HG03469 (cell line): ENCODE data around the gene KRT7.

Experiments
- ATAC-seq: cut with Tn5 transposase; IDR thresholded peaks from one replicate; pipeline ENCODE4 v1.9.1; 2021; ENCODE audit warnings: mild to moderate bottlenecking, moderate library complexity, moderate number of reproducible peaks; ENCODE audit not compliant: unreplicated experiment

Gene KRT7

GRCh38 chr12:52199294-52199919, 33.6 kb upstream of the KRT7 start:
- ATAC-seq = no peak

DNA sequence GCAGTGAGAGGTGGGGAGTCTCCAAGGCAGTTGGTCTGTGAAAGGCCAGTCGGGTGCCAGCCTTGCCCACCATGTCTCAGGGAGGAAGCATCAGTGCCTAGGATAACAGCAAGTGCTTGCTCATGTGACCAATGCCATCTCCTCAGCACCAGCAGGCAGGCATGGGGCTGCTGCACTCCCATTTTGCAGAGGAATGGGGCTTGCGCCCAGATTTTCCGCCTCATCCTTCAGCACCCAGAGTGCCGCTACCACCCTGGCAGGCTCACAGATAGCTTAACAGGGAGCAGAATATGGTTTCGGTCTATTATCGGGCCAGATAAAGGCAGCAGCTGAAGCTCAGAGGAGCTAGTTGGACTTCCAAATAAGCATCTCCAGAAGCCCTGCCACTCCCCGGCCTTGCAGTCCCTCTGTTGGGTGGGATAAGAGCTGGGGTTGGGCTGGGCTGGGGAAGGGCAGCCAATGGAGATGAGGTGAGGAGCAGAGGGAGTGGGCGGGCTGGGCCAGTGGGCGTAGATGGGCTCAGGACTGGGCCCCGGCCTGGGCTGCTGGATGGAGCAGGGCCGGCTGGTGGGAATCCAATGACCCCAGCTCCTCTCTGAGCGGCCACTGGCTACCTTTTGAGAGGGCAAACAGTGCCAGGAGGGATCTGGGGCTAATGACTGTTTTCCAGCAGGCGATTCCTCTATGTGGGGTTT, 32.8 kb upstream of the KRT7 start:
- no peak for ATAC-seq

- no peak for ATAC-seq
Observed at GRCh38 chr12:52200781-52201450, 32.1 kb upstream of the KRT7 start.

DNA sequence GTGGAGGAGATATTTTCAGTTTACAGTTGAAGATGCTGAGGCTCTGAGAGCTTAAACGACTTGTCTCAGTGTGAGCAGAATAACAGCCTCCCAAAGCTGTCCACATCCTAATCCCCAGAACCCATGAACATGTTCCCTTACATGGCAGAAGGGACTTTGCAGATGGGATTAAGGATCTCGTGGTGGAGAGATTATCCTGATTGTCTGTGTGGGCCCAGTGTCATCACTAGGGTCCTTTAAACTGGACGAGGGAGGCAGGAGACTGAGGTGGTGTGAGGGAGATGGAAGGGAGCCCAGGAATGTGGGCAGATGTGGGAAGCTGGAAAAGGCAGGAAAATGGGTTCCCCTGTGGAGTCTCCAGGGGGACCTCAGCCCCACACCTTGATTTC, 31.6 kb upstream of the KRT7 start:
- ATAC-seq = no peak

- ATAC-seq = no peak
Observed at GRCh38 chr12:52202361-52203078, 30.5 kb upstream of the KRT7 start.

GRCh38 chr12:52203079-52203921, 29.7 kb upstream of the KRT7 start:
- ATAC-seq = no peak

DNA sequence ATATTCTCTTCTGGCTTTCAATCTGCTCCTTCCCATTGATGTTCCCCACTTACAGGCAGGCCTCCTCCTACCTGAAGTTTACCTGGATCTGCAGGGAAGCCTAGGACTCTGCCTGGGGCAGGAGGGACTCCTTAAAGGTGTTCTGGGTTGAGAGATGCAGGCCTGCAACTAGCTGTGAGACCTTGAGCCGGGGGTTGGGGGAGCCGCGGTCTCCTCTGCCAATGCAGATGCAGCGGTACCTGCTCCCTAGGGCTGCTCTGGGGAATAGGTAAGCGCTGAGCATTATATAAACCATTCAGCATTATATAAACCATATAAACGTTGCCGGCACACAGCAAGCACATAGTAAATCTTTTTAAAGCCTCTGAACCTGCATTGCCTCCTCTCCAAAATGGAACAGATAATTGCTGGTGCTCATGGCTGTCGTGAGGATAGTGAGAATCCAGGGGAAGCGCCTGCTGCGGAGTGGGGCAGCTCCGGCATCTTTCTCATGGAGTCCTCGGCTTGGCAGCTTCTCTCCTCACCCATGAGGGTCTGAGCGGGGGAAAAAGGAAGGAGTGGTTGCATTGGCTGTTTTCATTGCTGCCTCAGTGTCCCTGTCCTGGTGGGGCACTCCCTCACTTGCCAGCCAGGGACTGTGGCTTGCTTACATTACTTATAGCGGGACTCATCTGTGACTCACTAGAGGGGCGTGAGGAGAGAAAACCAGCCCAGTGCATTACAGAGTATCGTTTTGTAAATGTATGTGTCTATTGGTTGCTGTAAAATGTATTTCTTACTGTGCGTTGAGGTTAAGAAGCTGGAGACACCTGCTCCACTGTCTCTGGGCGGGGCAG, 28.7 kb upstream of the KRT7 start:
- ATAC-seq = no peak

DNA sequence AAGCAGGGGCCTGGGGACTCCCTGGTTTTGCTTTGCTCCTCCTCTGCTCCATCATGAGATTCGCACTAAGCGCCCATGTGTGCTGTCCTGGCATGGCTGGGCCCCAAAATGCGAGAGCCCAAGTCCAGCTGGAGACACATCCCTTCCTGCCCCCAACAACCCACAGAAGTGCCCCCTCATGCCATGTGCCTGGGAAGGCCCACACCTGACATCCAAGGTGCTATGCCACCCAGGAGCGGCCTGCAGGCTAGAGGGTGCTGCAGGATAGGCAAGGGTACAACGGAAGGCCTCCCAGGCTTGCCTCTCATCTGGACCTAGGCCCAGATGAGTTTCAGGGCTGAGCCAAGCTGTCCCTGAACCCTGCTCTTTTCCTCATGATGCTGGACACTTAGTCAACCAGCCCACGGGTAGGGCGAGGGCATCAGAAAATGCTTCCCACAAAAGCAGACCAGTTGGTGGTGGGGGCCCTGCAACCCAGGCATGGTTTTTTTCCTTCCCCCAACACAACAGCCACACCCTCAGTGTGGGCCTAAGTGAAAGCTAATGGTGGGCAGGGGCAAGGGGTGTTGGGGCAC, 28.0 kb upstream of the KRT7 start:
- no peak for ATAC-seq

DNA sequence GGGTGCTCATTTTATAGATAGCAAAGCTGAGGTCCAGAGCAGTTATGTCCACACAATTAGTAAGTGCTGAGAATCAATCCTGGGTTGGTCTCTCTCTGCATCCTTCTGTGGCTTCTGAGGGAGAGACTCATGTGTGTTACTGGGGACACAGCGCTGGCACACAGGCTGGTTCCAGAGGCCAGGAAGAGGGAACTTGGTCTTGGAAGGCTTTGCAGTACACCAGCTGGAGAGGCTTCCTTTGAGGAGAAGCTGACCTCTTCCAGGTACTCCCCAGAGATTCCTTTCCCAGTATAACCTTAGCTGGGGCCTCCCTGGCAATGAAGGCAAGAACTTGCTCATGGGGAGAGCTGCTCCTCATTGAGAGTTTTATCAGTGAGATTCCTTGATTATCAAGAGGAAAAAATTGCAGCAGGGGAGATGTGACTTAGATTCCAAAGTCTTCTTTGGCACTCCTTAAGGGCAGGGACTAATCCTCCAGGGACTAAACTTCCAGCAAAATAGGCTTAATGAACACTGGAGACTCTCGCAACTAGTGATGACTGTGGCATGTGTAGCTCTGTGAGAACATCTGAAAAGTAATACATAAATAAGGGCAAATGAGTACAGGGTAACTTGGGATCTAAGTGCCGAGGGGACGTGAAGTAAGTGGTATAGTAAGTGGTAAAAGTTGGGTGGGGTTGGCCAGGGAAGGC, 27.3 kb upstream of the KRT7 start:
- ATAC-seq = no peak

GRCh38 chr12:52206304-52207040, 26.6 kb upstream of the KRT7 start:
- ATAC-seq = no peak

GRCh38 chr12:52207106-52207505, 25.9 kb upstream of the KRT7 start:
- no peak for ATAC-seq

- no peak for ATAC-seq
Observed at GRCh38 chr12:52207895-52208294, 25.1 kb upstream of the KRT7 start.

DNA sequence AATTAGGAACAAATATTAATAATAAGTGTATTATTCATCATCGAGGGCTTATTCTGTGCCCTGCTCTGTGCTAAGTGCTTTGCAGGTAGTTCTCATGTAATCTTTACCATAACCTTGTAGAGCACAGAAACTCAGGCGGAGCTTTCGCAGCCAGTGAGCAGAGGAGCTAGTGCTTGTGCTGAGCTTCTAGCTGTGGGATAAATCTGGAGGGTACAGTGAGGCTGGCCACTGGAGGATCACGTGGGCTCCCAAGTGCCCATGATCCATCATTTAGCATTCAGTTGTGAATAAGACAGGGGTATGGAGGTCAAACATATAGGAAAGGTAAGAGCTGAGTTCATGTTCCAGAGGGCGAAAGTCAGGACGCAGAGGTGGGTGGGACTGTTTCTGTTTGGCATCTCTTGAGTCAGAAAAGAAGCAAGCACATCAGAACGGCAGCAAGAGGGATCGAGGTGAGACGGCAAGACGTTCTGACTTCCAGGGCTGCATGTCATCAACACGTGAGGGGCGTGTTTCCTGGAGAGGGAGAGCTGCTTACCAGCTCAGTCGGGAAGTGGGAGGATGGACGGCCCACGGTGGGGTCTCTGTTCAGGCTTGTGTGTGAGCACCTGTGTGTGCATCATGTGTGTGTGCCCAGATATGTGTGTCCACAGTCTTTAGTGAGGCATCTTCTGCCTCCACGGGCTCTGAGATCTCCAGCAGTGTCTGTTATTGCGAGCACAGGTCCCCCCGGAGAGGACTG, 24.4 kb upstream of the KRT7 start:
- no peak for ATAC-seq

- no peak for ATAC-seq
Observed at GRCh38 chr12:52209321-52209720, 23.7 kb upstream of the KRT7 start.

DNA sequence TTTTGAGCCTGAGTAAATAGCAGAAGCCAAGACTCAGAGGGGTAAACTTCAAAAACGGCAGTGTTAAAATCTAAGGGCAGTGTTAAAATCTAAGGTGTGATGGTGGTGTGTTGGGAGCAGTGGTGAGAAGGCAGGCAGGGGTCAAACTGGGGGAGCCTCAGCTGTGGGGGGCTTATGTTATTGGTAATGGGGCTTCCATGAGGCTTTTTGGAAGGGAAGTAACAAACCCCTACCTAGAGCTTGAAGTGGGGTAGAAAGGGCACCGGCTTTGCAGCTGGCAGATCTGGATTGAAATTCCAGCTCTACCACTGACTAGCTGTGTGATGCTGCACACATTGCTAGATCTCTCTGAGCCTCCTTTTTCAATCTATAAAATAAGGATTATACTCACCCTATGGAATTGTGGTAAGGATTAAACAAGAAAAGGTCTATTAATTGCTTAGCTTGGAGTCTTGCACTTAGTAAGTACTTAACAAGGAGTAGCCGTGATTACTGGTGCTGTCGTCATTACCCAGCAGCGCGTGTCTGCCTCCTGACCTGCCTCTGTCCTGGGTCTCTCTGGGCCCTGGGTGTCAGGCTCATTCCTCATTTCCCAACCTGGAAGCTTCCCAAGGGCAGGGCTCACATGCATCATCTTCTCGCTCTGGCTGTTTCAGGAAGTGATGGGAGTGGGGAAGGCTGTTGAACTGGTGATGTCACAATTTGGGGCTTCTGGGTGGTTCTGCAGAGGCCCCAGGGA, 22.7 kb upstream of the KRT7 start:
- ATAC-seq = no peak

GRCh38 chr12:52210925-52211650, 22.0 kb upstream of the KRT7 start:
- ATAC-seq = no peak
